OCI-LY7 (cell line): Measurements from ENCODE around the gene TSPAN7.

Experiments
- CTCF ChIP-seq: fragments of 200-600 bp; sonication (generic); conservative IDR thresholded peaks from 2 replicates; pipeline ENCODE4 v1.5.1; 2014; ENCODE audit warnings: mild to moderate bottlenecking, antibody characterized with exemption, low read length, moderate library complexity, mixed read lengths
- EZH2phosphoT487 ChIP-seq: fragments of 200-600 bp; sonication (generic); IDR thresholded peaks from 2 replicates; pipeline ENCODE4 v1.6.1; 2018; ENCODE audit warnings: low read depth, borderline replicate concordance, mild to moderate bottlenecking, mixed run types, antibody characterized with exemption, low read length, moderate library complexity, mixed read lengths

- TF ChIP-seq CTCF (no peak), EZH2phosphoT487 (no peak)
Measured at GRCh38 chrX:38646129-38646528, 84.8 kb downstream of the TSPAN7 start.
